Cerebellar cortex (tissue), 1 donor: ENCODE data around the gene OR51B4.
"Not testable (repeated sequence)": the region's sequence is repeated elsewhere in the genome, so short reads cannot be mapped to it uniquely, and the experiment has no call there.

Experiments used
- DNase-seq: peaks from one replicate; pipeline ENCODE4 v3.0.0-alpha.2; 2015; ENCODE audit warnings: low spot score

The OR51B4 gene

DNA sequence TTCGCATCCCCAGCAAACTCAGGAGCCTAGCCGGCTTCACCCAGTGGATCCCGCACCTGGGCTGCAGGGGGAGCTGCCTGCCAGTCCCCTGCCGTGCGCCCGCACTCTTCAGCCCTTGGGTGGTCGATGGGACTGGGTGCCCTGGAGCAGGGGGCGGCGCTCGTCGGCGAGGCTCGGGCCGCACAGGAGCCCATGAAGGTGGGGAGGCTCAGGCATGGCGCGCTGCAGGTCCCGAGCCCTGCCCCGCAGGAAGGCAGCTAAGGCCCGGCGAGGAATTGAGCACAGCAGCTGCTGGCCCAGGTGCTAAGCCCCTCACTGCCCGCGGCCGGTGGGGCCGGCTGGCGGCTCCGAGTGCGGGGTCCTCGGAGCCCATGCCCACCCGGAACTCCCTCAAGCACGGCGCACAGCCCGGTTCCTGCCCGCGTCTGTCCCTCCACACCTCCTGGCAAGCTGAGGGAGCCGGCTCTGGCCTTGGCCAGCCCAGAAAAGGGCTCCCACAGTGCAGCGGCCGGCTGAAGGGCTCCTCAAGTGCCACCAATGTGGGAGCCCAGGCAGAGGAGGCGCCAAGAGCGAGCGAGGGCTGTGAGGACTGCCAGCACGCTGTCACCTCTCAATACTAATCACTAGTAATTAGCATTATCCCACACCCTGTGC, 7.3 kb downstream of the OR51B4 start:
- not testable (repeated sequence) for DNase-seq

DNA sequence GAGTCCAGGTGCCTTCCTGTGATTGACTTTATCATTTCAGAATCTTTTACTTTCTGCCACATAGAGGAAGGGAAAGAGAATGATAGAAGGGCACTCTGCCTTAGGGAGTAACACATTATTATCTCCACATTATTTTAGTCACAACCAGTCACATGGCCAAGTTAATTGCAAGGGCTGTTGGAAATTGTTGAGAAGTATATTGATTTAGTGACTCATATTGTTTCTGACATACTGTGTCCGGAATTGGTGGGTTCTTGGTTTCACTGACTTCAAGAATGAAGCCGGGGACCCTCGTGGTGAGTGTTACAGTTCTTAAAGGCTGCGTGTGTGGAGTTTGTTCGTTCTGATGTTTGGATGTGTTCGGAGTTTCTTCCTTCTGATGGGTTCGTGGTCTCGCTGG, 8.7 kb downstream of the OR51B4 start:
- DNase-seq: no peak

- DNase-seq: peak; percentile 15
Measured at GRCh38 chr11:5291207-5291838, 10.4 kb downstream of the OR51B4 start.

DNA sequence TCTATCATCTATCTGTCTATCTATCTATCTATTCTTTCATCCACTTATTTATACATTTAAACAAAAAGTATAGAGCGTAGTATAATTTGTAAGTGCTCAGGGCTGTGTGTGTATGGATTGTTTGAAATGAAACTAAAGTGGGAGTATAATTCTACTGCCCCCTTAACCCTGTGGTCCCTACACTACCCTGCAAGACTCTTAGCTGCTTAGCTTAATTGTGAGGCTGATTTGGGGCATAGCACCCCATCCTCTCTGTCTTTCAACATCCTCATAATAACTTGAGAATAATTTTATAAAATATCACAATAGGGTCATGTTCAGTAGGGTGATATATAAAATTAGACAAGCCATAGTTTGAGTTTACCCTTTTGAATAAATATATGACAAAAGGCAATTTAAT, 11.6 kb downstream of the OR51B4 start:
- DNase-seq: no peak

GRCh38 chr11:5289696-5290095, 12.1 kb downstream of the OR51B4 start:
- no peak for DNase-seq

- DNase-seq: no peak
Measured at GRCh38 chr11:5288906-5289550, 12.7 kb downstream of the OR51B4 start.

DNA sequence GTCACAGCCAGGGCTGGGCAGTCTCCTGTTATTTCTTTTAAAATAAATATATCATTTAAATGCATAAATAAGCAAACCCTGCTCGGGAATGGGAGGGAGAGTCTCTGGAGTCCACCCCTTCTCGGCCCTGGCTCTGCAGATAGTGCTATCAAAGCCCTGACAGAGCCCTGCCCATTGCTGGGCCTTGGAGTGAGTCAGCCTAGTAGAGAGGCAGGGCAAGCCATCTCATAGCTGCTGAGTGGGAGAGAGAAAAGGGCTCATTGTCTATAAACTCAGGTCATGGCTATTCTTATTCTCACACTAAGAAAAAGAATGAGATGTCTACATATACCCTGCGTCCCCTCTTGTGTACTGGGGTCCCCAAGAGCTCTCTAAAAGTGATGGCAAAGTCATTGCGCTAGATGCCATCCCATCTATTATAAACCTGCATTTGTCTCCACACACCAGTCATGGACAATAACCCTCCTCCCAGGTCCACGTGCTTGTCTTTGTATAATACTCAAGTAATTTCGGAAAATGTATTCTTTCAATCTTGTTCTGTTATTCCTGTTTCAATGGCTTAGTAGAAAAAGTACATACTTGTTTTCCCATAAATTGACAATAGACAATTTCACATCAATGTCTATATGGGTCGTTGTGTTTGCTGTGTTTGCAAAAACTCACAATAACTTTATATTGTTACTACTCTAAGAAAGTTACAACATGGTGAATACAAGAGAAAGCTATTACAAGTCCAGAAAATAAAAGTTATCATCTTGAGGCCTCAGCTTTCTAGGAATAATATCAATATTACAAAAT, 13.4 kb downstream of the OR51B4 start:
- no peak for DNase-seq

DNA sequence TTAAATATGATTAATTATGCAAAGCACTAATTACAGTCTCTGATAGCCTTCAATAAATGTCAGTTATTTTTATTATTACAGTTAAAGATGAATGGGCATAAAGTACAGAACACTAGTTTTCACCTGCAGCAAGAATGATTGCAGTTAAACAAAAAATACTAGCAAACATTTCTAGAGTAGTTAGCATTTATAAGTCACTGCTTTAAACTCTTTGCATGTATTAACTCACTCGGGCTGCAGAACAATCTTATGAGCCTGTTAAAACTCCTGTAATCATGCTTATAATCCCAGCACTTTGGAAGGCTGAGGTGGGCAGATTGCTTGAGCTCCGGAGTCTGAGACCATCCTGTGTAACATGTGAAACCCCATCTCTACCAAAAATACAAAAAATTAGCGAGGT, 14.8 kb downstream of the OR51B4 start:
- no peak for DNase-seq

GRCh38 chr11:5286351-5286750, 15.4 kb downstream of the OR51B4 start:
- no peak for DNase-seq

DNA sequence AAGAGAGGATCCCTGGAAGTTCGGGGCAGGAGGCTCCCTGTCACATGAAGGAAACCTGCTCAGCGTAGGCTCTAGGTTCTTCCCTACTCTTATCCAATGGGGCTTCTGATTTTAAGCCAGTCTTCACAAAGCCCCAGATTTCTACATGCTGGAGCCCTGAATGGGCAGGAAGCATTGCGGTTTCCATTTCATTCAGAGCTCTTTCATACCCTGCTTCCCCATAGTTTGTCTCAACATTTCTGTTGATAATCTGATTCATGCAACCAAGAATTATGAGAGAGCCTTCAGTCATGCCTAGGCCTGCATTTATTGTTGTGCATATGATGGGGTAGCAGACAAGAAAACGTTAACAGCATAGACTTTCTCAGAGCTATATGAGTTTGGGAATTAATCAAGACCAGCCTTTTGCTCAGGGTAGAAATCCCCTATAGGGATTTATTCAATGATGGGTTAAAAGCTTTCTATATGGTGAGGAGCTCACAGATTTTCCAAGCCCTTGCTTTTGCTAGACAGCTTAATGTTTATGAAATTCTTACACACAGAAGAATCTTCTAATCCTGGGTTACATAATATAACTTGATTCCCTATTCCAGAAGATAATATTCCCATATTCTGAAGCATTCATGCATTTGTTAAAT, 15.9 kb downstream of the OR51B4 start:
- no peak for DNase-seq

GRCh38 chr11:5284637-5285036, 17.1 kb downstream of the OR51B4 start:
- no peak for DNase-seq

DNA sequence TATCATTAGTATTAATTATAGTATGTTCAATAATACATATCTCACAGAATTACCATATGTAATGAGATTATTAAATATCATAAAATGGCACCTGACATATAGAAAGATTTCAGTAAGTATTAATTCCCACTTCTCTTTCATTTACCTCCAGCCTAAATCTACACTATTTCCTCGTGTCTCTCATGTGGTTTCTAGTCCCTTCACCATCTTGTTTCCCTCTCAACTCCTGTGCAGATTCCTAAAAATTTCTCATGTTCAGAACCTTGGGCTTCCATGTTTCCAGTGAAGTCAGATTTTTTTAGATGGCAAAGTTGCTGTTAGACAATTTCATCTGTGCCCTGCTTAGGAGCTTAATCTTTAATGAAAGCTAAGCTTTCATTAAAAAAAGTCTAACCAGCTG, 17.9 kb downstream of the OR51B4 start:
- no peak for DNase-seq

GRCh38 chr11:5283086-5283485, 18.7 kb downstream of the OR51B4 start:
- DNase-seq: no peak

- DNase-seq: no peak
Measured at GRCh38 chr11:5282628-5283027, 19.1 kb downstream of the OR51B4 start.

DNA sequence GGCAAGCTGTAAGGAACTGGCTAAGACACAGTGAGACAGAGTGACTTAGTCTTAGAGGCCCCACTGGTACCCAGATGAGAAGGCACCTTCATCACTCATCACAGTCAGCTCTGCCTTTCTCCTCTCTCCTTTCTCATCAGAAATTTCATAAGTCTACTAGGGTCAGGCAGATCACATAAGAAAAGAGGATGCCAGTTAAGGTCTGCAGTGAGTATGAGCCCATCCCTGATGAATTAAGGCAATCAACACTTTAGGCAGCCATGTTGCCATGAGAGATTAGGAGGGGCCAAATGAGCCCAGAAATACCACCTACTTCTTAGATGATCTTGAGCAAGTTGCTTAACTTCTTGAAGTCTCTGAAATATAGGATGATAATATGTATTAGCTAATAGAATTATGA, 20.1 kb downstream of the OR51B4 start:
- DNase-seq: no peak

DNA sequence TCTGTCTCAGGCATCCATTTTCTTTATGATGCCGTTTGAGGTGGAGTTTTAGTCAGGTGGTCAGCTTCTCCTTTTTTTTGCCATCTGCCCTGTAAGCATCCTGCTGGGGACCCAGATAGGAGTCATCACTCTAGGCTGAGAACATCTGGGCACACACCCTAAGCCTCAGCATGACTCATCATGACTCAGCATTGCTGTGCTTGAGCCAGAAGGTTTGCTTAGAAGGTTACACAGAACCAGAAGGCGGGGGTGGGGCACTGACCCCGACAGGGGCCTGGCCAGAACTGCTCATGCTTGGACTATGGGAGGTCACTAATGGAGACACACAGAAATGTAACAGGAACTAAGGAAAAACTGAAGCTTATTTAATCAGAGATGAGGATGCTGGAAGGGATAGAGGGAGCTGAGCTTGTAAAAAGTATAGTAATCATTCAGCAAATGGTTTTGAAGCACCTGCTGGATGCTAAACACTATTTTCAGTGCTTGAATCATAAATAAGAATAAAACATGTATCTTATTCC, 21.1 kb downstream of the OR51B4 start:
- no peak for DNase-seq

DNA sequence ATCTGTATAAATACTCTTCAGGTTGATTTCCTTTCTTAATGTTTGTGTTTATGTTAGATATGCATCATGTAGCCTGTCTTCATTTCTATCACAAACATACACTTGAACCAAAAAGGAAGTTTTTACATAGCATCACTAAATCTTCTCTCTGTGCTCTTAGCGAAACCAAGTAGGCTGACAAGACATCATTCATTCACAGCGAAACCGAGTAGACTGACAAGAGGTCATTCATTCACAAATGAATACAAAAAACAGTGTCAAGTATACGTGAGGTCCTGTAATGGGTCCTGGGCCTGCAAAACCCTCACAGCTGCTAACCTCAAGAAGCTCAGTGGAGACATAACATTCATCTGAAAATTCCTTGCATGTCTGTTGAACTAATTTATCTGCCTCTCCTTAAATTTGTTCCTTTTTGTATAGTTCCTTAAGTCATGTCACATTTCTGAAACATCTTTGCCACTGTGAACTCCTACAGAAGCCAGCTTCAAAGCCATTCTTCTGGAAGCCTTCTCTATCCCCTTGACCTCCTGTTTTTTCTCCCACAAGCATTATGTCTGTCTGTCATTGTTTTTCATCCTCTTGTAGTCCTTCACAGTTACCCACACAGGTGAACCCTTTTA, 22.2 kb downstream of the OR51B4 start:
- no peak for DNase-seq

DNA sequence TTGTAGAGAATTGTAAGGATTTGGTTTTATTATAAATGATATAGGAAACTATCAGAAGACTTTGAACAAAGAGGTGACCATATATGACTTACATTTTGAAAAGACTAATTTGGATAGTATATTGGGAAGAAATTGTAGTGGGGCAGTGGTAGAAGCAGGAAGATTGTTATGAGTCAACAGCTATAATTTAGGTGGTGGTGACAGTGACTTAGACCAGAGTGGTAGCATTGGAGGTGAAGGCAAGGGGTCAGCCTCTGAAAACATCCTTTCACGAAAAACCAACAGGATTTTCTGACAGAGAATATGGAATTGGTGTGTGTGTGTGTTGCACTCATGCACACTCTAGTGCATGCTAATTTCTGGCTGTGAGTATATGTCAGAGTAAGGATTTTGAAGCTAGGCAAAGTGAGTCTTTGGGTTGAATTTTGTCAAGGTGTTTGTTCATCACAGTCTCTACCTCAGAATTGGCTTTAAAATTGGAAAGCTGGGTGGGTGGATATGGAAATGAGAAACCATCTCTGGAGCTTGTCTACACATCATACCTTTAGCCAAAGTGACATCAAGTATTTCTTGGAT, 23.9 kb downstream of the OR51B4 start:
- DNase-seq: no peak

GRCh38 chr11:5276697-5277096, 25.0 kb downstream of the OR51B4 start:
- no peak for DNase-seq

- no peak for DNase-seq
Measured at GRCh38 chr11:5275369-5276110, 26.2 kb downstream of the OR51B4 start.
